ENCODE measurements around the gene RPS3A.
"Not testable (repeated sequence)": the region's sequence is repeated elsewhere in the genome, so short reads cannot be mapped to it uniquely, and the experiment has no call there.

The RPS3A gene

DNA sequence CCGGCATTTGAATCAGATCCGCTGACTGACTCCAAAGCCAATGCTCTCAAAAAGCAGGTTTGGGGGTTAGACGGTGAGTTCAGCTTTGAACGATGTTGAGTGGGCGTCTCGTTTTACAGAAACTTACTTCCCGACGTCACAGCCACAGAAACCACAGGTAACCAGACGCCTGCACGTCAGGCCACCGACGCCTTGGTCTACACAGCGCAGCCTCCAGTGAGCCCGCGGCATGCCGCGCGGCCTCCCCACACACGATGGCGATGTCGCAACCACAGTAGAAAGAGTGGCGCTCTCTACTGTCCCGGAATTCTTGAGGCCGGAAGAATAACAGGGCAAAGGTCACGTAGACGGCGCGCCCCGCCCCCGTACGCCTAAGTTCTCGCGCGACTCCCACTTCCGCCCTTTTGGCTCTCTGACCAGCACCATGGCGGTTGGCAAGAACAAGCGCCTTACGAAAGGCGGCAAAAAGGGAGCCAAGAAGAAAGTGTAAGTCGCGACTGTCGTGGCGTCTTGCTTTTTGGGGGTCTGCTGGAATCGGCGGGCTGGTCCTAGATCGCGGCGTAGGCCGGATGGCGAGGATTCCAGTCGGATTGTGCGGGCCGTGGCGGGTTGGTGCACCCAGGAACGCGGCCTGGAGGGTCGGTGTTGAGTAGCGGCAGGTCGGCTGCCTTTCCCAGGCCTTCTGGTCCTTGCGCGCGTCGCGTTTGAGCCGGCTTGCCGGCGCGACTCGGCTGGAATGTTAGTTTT is at the start of gene RPS3A:
TSS of gene RPS3A (plus strand) at position 400 of the 747 bp plus-strand sequence. CDS start at position 425, 25 bp downstream.
- H3K36me3 ChIP-seq = peaks cover 39 to 46% (median 42%) of the 10 kb centered on the region in 11 experiments
- peak within 1 kb of the TSS; percentile 94 to 100 (median 97) for H3K9ac ChIP-seq
- H3K4me1 ChIP-seq = peaks cover 24 to 48% (median 37%) of the 10 kb centered on the region in 10 experiments
- peak within 1 kb of the TSS; percentile 88 to 98 (median 96) for H3K27ac ChIP-seq
- H3K9me3 ChIP-seq (replicated peaks in 1 of 11) = no peaks in the 10 kb centered on the region; a peak in 1 of 22 replicates
- peak in 10 of 11 experiments; percentile 17 to 92 (median 74); a peak in 15 of 22 replicates for TF ChIP-seq Cebpa-rat (IDR thresholded peaks at IDR 0.05)
- H3K4me3 ChIP-seq = peak within 1 kb of the TSS; percentile 85 to 99 (median 90)
- H4K20me1 ChIP-seq = peaks cover 40 to 48% (median 45%) of the 10 kb centered on the region in 11 experiments
- peak within 1 kb of the TSS; percentile 80 to 97 (median 94) for H3K4me2 ChIP-seq
- H3K27me3 ChIP-seq = no peaks in the 10 kb centered on the region

DNA sequence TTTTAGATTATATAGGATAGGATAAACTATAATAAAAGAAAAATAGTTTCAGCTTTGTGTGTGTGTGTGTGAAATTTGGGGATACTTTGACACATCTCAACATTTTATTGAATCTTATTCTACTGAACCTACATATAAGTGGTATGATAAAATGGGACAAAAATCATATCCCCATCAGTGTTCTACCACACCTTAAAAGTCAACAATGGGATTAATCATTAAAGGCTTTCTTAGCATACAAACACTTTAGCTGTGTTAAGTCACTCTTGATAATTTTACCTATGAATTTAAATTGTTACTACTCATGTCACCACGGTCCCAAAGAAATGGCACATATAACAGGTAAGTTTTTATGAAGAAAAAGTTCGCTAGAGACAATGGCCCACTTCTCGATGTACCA is 46.6 kb upstream of the RPS3A start:
- Histone ChIP-seq H3K4me3 (no peak overlapping the region), H3K4me1 (no peaks in the 10 kb centered on the region), H3K4me2 (no peak overlapping the region), H3K36me3 (no peaks in the 10 kb centered on the region), H3K9ac (no peak overlapping the region), H3K9me3 (replicated peaks in 1 of 11) (no peaks in the 10 kb centered on the region), H3K27me3 (no peaks in the 10 kb centered on the region), H4K20me1 (no peaks in the 10 kb centered on the region), H3K27ac (no peak overlapping the region)
- TF ChIP-seq Cebpa-rat (IDR thresholded peaks at IDR 0.05) = no peak

- H3K27ac ChIP-seq = no peak overlapping the region
- H3K4me2 ChIP-seq = no peak overlapping the region
- H3K4me3 ChIP-seq = no peak overlapping the region
- H3K9ac ChIP-seq = no peak overlapping the region
- TF ChIP-seq Cebpa-rat (IDR thresholded peaks at IDR 0.05) = no peak
- H3K9me3 ChIP-seq (replicated peaks in 1 of 11) = no peaks in the 10 kb centered on the region
- H4K20me1 ChIP-seq = no peaks in the 10 kb centered on the region
- H3K36me3 ChIP-seq = no peaks in the 10 kb centered on the region
- no peaks in the 10 kb centered on the region for H3K4me1 ChIP-seq
- H3K27me3 ChIP-seq = no peaks in the 10 kb centered on the region
Measured at GRCh38 chr4:151055539-151055938, 43.9 kb upstream of the RPS3A start.

DNA sequence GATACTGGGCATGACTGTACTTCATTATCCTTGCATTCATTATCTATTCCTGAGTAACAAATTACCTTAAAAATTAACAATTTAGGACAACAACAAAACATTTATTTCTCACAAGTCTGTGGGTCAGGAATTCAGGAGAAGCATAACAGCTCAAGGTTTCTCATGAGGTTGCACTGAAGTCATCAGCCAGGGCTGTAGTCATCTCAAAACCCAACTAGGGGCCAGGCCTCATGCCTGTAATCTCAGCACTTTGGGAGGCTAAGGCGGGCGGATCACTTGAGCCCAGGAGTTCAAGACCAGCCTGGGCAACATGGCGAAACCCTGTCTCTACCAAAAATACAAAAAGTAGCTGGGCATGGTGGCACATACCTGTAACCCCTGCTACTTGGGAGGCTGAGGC is 36.3 kb upstream of the RPS3A start:
- H3K4me2 ChIP-seq = not testable (repeated sequence)

DNA sequence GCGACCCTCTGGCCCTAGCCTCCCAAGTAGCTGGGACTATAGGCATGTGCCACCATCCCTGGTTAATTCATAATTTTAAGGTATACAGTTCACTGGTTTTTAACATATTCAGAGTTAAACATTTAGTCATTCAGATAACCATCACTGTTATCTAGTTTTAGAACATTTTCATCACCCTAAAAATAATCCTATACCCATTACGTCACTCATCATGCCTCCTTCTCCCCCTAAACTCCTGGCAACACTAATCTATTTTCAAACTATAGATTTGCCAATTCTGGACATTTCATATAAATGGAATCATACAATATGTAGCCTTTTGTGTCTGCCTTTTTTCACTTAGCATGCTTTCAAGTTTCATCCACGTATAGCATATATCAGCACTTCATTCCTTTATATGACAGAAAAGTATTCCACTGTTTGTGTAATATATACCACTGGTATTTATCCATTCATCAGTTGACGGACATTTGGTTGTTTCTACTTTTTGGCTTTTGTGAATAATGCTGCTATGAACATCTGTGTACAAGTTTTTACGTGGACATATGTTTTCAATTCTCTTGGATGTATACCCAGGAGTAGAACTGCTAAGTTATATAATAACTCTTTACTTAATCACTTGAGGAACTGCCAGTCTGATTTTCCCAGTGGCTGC is 32.0 kb upstream of the RPS3A start:
- TF ChIP-seq Cebpa-rat (IDR thresholded peaks at IDR 0.05) = no peak
- no peaks in the 10 kb centered on the region for H3K4me1 ChIP-seq

More for the DNA sequence above, 36.3 kb upstream of the RPS3A start:
- not testable (repeated sequence) for H3K27ac ChIP-seq; H3K9ac ChIP-seq; H3K27me3 ChIP-seq; H4K20me1 ChIP-seq; H3K9me3 ChIP-seq (replicated peaks in 1 of 11); H3K36me3 ChIP-seq; H3K4me3 ChIP-seq; H3K4me1 ChIP-seq

DNA sequence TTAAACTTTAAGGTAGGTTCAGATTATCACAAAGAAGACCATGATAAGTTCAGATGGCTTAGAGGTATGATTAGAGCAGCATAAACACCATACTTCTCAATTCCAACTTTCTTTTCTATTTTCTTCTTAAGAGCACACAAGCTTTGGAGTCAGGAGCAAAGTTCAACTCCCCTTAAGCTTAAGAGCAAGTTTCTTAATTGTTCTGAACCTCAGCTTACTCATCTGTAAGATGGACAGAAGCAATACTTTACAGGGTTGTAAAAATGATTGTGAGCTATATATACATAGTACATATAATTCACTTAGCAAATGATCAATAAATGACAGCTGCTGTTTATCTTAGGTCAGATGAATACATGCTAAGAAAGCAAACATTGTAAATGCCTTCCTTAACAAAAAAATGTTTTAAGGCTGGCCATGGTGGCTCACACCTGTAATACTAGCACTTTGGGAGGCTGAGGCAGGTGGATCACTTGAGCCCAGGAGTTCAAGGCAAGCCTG is 25.0 kb upstream of the RPS3A start:
- Histone ChIP-seq H3K27ac (no peak overlapping the region), H3K4me1 (no peaks in the 10 kb centered on the region), H3K9me3 (replicated peaks in 1 of 11) (no peaks in the 10 kb centered on the region), H3K36me3 (no peaks in the 10 kb centered on the region), H4K20me1 (no peaks in the 10 kb centered on the region), H3K27me3 (no peaks in the 10 kb centered on the region), H3K4me2 (no peak overlapping the region), H3K4me3 (no peak overlapping the region), H3K9ac (no peak overlapping the region)
- TF ChIP-seq Cebpa-rat (IDR thresholded peaks at IDR 0.05) = no peak

More for the DNA sequence above, 32.0 kb upstream of the RPS3A start:
- Histone ChIP-seq H3K27ac (no peak overlapping the region), H3K27me3 (no peaks in the 10 kb centered on the region), H3K9me3 (replicated peaks in 1 of 11) (no peaks in the 10 kb centered on the region), H3K4me2 (no peak overlapping the region), H4K20me1 (no peaks in the 10 kb centered on the region), H3K9ac (no peak overlapping the region), H3K4me3 (no peak overlapping the region), H3K36me3 (no peaks in the 10 kb centered on the region)

DNA sequence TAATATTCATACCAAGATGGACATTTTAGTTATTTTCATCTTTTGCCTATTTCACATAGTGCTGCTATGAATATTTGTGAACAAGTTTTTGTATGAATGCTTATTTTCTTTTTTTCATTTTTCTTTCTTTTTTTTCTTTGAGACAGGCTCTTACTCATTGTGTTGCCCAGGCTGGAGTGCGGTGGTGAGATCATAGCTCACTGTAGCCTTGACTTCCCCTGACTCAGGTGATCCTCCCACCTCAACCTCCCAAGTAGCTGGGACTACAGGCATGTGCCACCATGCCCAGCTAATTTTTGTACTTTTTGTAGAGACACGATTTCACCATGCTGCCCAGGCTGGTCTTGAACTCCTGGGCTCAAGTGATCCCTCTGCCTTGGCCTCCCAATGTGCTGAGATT is 21.4 kb upstream of the RPS3A start:
- not testable (repeated sequence) for H3K27me3 ChIP-seq; H3K9ac ChIP-seq; H3K9me3 ChIP-seq (replicated peaks in 1 of 11); H3K4me1 ChIP-seq; H3K36me3 ChIP-seq; H3K4me2 ChIP-seq; H3K4me3 ChIP-seq; H3K27ac ChIP-seq; H4K20me1 ChIP-seq

DNA sequence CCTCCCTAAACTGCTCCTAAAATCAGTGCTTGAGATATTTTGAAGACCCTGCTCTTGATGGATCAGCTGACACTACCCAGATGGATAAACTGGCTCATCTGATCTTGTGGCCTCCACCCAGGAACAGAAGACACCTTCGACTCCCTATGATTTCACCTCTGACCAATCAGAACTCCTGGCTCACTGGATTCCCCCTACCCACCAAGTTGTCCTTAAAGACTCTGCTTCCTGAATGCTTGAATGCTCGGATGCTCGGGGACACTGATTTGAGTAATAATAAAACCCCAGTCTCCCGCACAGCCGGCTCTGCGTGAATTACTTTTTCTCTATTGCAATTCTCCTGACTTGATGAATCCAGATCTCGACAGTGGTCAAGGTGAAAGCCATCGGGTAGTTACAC is 12.0 kb upstream of the RPS3A start:
- Histone ChIP-seq H3K9ac (no peak overlapping the region), H4K20me1 (no peaks in the 10 kb centered on the region), H3K36me3 (no peaks in the 10 kb centered on the region), H3K4me1 (no peaks in the 10 kb centered on the region), H3K27me3 (no peaks in the 10 kb centered on the region), H3K4me2 (no peak overlapping the region), H3K4me3 (no peak overlapping the region), H3K27ac (no peak overlapping the region), H3K9me3 (replicated peaks in 1 of 11) (no peaks in the 10 kb centered on the region)
- TF ChIP-seq Cebpa-rat (IDR thresholded peaks at IDR 0.05) = no peak

DNA sequence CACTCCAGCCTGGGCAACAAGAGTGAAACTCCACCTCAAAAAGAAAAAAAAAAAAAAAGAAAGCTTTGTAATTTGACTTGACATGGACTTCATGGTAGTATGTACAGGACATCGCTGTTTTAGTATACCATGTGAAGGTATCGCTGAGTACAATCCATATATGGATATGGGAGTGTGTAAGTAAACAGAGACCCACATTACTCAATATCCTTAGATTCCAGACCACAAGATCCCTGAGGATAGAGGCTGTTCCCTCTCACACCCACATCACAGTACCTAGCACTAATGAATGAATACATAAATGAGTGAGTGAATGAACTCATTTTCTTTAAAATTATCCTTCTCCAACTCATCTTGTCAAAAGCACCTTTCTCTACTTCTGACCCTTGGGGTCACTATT is 8.4 kb upstream of the RPS3A start:
- Histone ChIP-seq H4K20me1 (no peaks in the 10 kb centered on the region), H3K36me3 (no peaks in the 10 kb centered on the region), H3K4me2 (no peak overlapping the region), H3K9ac (no peak overlapping the region), H3K4me1 (no peaks in the 10 kb centered on the region), H3K4me3 (no peak overlapping the region), H3K27me3 (no peaks in the 10 kb centered on the region), H3K27ac (no peak overlapping the region), H3K9me3 (replicated peaks in 1 of 11) (no peaks in the 10 kb centered on the region)
- TF ChIP-seq Cebpa-rat (IDR thresholded peaks at IDR 0.05) = no peak

DNA sequence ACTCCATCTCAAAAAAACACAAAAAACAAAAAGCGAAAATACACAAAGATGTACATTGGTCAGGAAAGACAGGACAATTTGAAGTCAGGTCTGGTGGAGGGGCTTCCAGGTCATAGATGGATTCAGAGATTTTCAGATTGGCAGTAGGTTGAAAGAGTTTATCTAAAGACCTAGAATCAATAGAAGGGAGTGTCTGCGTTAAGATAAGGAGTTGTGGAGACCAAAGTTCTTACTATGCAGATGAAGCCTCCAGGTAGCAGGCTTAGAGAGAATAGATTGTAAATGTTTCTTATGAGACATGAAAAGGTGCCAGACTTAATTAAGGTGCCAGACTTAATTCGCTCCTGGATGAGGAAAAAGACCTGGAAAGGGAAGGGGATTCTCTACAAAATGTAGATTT is 6.9 kb upstream of the RPS3A start:
- no peaks in the 10 kb centered on the region for H3K36me3 ChIP-seq
- H3K4me1 ChIP-seq = no peaks in the 10 kb centered on the region; a peak in 1 of 20 replicates
- no peak overlapping the region for H3K9ac ChIP-seq
- H3K4me3 ChIP-seq = no peak overlapping the region
- no peak for TF ChIP-seq Cebpa-rat (IDR thresholded peaks at IDR 0.05)
- H3K27me3 ChIP-seq = no peaks in the 10 kb centered on the region
- no peak overlapping the region for H3K27ac ChIP-seq
- no peak overlapping the region for H3K4me2 ChIP-seq
- no peaks in the 10 kb centered on the region for H4K20me1 ChIP-seq
- H3K9me3 ChIP-seq (replicated peaks in 1 of 11) = no peaks in the 10 kb centered on the region

All from BLaER1 treated with 17β-estradiol and CSF1 and Interleukin-3, amounts not matched to agents 10 nM and 100 nM (cell line).